Choroid plexus epithelial cell (primary cell): Measurements from ENCODE around the gene CUTA.
A peak's percentile ranks its signal among the peaks of the same experiment; 100 is the strongest.

Source experiments
- DNase-seq: peaks from one replicate; pipeline ENCODE4 v3.0.0-alpha.2; 2010; ENCODE audit warnings: low read depth
- H3K4me3 ChIP-seq: 2 replicates; pipeline ENCODE4 v1.5.1; 2011; ENCODE audit warnings: low read depth, mild to moderate bottlenecking, control low read depth, low read length, moderate library complexity
- CTCF ChIP-seq: conservative IDR thresholded peaks from 2 replicates; pipeline ENCODE4 v1.5.1; 2011; ENCODE audit warnings: low read depth, mild to moderate bottlenecking, control low read depth, inconsistent platforms, low read length, moderate library complexity

The CUTA gene

DNA sequence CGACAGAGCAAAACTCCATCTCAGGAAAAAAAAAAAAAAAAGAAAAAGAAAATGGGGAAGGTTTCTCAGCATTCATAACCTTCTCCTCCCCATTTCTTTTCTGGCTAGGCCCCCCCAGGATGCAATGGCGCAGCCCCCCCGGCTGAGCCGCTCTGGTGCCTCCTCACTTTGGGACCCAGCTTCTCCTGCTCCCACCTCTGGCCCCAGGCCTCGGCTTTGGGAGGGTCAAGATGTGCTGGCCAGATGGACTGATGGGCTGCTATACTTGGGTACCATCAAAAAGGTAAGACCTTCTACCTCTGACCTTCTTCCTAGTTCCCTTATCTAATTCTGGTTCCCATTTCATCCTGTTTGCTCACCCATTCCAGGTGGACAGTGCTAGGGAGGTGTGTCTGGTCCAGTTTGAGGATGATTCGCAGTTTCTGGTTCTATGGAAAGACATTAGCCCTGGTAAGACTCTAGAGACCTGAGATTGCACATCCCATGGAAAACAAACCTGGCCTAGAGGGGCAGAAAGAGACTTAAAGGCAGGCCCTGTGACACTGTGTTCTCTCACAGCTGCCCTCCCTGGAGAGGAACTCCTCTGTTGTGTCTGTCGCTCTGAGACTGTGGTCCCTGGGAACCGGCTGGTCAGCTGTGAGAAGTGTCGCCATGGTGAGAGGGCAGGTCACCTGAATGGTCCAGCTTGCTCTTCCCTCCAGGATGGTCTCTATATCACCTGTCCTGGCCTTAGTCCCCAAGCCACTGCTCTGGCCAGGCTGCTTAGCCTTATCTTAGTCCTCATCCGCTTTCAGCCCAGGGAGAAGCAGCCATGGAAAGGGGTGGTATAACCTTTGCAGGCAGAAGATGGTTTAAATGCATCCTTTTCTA lies 5.5 kb downstream of the CUTA start:
- no peak overlapping the region for H3K4me3 ChIP-seq
- TF ChIP-seq CTCF = no peak
- no peak for DNase-seq

- H3K4me3 ChIP-seq = peak overlapping the region; percentile 81
- TF ChIP-seq CTCF = no peak
- no peak for DNase-seq
These were observed 6.3 kb downstream of the CUTA start for GRCh38 chr6:33411632-33412005.

DNA sequence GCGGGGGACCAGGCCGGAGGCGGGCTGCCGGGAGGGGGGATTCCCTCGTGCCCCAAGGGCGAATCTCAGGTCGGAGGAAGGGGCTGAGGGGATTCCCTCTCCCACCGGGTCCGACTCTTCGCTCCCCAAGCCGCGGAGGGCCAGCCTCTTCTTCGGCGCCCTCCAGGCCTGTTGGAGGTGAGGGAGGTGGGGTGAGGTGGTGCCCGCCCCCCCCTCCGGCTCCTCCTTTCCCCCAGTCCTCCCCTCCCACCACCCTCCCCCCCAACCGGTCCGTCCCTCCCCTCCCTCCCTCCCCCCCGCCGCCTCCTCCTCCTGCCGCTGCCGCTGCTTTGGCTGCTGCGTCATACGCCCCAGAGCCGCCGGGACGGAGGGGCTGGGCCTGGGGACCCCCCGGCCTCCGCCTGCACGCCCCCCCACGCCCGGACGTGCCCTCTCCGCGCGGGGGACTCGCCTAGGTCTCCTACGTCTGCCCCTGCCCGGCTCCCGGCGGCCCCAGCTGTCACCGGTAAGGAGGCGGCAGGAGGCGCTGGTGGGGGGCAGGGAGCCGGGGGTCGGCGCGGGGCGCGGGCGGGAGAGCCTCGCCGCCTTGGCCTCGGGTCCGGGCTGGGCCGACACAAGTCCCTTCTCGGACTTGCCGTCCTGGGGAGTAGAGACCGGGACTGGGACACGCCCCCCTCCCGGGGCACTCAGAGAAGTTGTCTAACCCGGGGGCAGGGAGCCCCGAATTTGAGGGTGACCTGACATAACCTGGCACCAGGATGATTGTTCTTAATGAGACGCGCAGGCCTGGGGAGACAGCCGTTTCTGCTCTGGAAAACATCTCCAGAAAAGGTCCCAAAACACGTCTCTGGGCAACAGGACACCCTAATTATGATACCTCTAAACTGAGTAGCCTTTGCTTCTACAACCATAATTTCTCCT lies 6.9 kb downstream of the CUTA start, which contains the start of gene PHF1:
TSS of gene PHF1 (plus strand) at position 304 of the 921 bp plus-strand sequence. CDS start 1,250 bp downstream, outside the sequence.
- TF ChIP-seq CTCF = no peak
- H3K4me3 ChIP-seq = peak within 1 kb of the TSS; percentile 81
- DNase-seq = peak; percentile 88

DNA sequence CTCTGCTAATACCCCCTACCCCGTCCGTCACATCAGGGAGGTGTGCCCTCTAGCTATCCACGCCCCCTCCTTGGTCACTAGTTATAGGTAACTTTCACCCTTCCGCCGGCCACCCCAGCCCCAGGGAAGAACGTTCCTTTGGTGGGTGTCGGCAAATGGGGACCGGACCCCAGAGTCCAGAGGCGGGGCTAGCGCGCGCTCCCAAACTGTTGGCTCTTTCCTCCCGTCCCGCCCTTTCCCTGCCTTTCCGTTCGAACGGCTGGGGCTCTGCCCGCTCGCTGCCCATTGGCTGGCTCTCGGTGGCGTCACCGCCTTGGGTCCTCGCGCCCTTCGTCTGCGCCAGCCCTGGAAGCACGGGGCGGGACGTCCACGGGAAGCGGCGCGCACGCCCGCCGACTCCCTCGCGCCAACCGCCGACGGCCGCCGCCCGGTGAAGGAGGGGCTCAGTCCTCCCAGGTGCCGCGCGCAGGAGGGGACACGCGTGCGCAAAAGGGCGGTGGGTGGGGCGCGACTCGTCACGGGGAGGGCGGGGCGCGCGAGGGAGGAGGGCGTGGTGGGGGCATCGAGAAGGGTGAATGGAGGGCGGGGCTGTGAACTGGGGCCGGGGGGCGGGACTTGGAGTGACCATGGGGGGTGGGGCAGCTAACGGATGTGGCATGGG lies 7.7 kb downstream of the CUTA start:
- peak; percentile 99 for DNase-seq
- peak overlapping the region; percentile 81 for H3K4me3 ChIP-seq

GRCh38 chr6:33407132-33407718 lies 10.7 kb downstream of the CUTA start:
- peak; percentile 57 for TF ChIP-seq CTCF
- H3K4me3 ChIP-seq = no peak overlapping the region
- peak; percentile 86 for DNase-seq

More for the DNA sequence above, 7.7 kb downstream of the CUTA start:
- TF ChIP-seq CTCF = no peak

- TF ChIP-seq CTCF = no peak
- H3K4me3 ChIP-seq = no peak overlapping the region
- no peak for DNase-seq
These were observed 11.8 kb downstream of the CUTA start for GRCh38 chr6:33406126-33406525.
